Erythroblast (primary cell): ENCODE measurements around the gene LRP1.

Experiments
- GATA1 ChIP-seq: IDR thresholded peaks from 2 replicates; pipeline ENCODE4 v1.6.1; 2011; ENCODE audit warnings: low read depth, mild to moderate bottlenecking, control low read depth, low read length, moderate library complexity
- POLR2A ChIP-seq: IDR thresholded peaks from 2 replicates; pipeline ENCODE4 v1.6.1; 2011; ENCODE audit warnings: mild to moderate bottlenecking, low read length

GRCh38 chr12:57118711-57119271, 9.5 kb upstream of the LRP1 start:
- TF ChIP-seq POLR2A (no peak), GATA1 (no peak)
